ENCODE measurements around the gene EPHB2.

EPHB2 gene

DNA sequence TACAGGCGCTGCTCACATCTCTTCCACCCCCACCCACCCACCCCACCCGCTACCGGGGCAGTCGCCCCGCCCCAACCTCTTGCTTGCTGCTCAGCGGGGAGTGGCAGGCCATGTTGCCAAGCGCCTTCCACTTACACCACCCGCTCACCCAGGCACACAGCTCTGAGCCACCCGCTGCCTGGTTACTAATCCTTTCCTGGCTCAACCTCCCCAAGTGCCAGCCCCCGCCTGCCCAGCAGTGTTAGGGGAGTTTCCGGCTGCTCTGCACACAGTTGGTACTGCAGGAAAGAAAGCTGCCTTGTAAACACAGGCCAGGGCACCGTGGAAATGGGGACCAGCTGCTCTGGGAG lies 205.8 kb downstream of the EPHB2 start:
- no peak for DNase-seq (ENCODE audit: low read depth)
- TF ChIP-seq, protein P1, sequence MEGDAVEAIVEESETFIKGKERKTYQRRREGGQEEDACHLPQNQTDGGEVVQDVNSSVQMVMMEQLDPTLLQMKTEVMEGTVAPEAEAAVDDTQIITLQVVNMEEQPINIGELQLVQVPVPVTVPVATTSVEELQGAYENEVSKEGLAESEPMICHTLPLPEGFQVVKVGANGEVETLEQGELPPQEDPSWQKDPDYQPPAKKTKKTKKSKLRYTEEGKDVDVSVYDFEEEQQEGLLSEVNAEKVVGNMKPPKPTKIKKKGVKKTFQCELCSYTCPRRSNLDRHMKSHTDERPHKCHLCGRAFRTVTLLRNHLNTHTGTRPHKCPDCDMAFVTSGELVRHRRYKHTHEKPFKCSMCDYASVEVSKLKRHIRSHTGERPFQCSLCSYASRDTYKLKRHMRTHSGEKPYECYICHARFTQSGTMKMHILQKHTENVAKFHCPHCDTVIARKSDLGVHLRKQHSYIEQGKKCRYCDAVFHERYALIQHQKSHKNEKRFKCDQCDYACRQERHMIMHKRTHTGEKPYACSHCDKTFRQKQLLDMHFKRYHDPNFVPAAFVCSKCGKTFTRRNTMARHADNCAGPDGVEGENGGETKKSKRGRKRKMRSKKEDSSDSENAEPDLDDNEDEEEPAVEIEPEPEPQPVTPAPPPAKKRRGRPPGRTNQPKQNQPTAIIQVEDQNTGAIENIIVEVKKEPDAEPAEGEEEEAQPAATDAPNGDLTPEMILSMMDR (IDR thresholded peaks at IDR 0.05; ENCODE audit: low read length, missing control alignments), result no peak
- no peak overlapping the region for H3K4me3 ChIP-seq (replicated peaks; ENCODE audit: low read depth, low read length)

DNA sequence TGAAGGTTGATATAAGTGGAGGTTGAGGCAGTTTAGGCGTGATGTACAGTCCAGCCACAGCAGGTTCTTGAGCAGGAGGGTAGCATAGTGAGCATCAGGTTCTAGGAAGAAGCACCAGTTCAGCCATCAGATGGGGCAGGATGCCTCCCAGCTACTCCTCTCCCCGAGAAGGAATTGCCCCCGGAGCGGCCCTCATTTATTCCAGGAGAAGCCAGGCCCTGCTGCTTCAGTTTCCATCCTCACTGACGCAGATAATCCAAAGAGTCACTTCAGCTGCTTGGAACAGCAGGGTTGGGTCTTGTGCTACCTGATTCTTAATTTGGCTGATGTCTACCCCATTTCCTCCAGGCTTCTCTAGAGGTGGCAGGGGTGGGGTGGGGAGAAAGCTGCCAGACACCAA lies 207.3 kb downstream of the EPHB2 start:
- TF ChIP-seq, protein P1 (IDR thresholded peaks at IDR 0.05; ENCODE audit: low read length, missing control alignments), result no peak
- DNase-seq (ENCODE audit: low read depth), result no peak
- no peak overlapping the region for H3K4me3 ChIP-seq (replicated peaks; ENCODE audit: low read depth, low read length)

DNA sequence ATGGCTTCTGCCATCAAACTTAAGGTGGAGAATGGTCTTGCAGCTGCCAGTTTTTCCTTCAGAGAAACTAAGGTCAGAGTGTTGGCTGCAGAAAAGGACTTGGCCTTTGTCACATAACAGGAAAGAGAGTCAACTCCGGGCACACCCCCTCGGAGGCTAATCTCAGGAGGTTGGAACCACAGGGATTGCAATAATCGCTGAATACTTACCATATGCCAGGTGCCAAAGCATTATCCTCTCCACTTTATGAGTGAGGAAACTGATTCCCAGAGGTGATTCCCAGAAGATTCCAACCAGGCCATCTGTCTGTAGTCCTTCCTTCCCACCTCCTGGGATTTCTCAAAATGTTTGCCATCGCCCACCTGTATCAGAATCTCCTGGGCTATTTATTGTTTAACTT lies 208.0 kb downstream of the EPHB2 start:
- no peak for DNase-seq (ENCODE audit: low read depth)
- H3K4me3 ChIP-seq (replicated peaks; ENCODE audit: low read depth, low read length), result no peak overlapping the region
- TF ChIP-seq, protein P1 (IDR thresholded peaks at IDR 0.05; ENCODE audit: low read length, missing control alignments), result no peak

DNA sequence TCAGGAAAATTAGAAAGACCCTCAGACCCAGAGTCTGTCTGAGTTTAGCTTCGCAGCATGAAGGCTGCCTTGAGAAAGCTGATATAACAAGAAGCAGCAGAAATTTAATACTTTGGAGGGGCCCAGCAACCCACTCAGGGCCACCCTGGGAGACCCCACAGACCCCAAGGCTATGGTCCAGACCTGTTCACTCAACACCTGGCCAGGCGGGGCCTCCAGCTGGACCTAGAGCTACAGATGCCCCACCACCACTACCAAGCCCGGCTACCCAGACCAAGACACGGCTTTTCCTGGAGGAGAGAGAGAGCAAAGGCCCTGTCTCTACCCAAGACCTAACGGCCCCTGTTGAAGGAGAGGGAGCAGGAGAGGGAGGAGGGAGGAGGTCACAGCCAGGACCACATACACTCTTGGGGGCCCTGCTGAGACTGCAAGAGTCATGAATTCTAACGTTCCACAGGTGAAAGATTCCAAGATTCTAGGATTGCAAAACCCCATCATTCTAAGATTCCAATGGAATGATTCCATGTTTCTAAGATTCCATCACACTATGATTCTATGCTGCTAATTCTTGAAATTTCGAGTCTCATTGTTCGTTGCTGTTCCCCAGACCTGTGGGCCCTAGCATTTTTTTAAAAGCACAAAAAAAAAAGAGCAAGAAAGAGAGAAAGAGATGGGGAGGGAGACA lies 208.8 kb downstream of the EPHB2 start:
- H3K4me3 ChIP-seq (replicated peaks; ENCODE audit: low read depth, low read length), result no peak overlapping the region
- TF ChIP-seq, protein P1 (IDR thresholded peaks at IDR 0.05; ENCODE audit: low read length, missing control alignments), result no peak
- peak; percentile 12 for DNase-seq (ENCODE audit: low read depth)

DNA sequence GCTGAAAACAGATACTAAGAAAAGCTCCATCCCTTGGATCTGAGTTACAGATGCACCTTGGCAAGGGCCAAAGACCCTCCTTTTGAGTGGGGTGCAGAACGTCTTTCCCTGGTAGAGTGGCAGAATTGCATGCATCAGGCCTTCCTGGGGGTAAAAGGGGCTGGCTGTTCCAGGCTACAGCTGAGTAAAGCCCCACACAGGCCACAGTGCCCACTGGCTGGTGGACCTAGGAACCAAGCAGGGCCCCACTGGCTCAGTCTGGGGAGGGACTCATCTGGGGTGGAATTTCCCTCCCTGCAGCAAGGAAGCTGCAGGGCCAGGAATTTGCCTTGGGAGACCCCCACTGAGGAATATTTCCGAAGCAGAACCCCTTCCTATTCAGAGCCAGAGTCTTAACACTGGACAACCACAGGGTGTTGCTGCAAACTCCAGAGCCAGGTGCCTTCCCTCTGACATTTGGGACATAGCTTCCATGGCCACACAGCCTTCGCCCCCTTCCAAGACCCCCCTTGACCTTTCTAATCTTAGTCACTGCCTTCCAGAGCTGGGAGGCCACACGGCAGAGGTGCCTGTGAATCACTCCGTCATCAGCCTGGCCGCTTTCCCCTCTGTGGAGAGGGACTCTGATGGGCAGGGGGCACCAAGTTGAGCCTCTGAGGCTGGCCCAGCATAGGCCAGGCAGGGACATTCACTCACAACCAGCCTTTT lies 209.5 kb downstream of the EPHB2 start:
- no peak for DNase-seq (ENCODE audit: low read depth)
- no peak overlapping the region for H3K4me3 ChIP-seq (replicated peaks; ENCODE audit: low read depth, low read length)
- TF ChIP-seq, protein P1 (IDR thresholded peaks at IDR 0.05; ENCODE audit: low read length, missing control alignments), result no peak

DNA sequence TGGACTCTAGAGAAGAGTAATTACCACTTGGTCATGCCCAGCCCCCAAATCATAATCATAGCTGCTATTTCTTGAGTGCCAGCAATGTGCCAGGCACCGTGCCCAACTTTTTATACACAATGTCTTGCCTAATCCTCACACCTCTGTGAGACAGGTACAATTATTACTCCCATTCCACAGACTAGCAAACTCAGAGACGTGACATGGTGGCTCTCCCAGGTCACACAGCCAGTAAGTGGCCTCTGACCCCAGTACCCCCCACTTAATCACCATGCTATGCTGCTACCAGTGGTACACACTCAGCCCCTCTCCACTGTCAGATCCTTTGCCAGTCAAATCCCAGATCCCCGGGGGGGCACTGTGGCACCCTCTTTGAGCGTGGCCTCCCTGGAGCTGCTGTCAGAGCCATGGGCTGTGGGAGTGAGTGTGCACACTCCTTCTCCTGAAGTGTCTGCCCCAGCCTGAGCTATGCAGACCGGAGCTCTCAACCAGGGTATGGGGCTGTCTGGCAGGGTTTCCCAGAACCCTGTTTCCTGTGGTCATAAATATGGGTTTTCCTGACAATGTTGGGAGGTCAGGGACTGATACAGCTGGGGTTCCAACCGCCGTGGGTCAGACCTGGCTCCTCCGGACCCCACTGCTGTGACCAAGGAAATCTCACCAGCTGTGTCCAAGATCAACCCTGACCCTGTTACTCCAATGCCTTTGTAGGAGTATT lies 210.3 kb downstream of the EPHB2 start:
- no peak overlapping the region for H3K4me3 ChIP-seq (replicated peaks; ENCODE audit: low read depth, low read length)
- TF ChIP-seq, protein P1 (IDR thresholded peaks at IDR 0.05; ENCODE audit: low read length, missing control alignments), result no peak
- no peak for DNase-seq (ENCODE audit: low read depth)

All from fibroblast of pulmonary artery (primary cell).